AG10803 (cell line): ENCODE data around the gene CFAP119.
A peak's percentile ranks its signal among the peaks of the same experiment; 100 is the strongest.

Experiments used
- DNase-seq: peaks from one replicate; pipeline ENCODE4 v3.0.0; 2010; ENCODE audit warnings: low read depth
- H3K4me3 ChIP-seq: 2 replicates; pipeline ENCODE4 v1.5.1; 2011; ENCODE audit warnings: mild to moderate bottlenecking, low read length, control low read depth
- TF ChIP-seq, protein P1 (sequence below): conservative IDR thresholded peaks from 2 replicates; pipeline ENCODE4 v1.5.1; 2011; ENCODE audit warnings: mild to moderate bottlenecking, low read length, control low read depth, inconsistent platforms

Gene CFAP119

GRCh38 chr16:30736995-30737793 is 24.7 kb downstream of the CFAP119 start:
- H3K4me3 ChIP-seq, result no peak overlapping the region
- TF ChIP-seq, protein P1, sequence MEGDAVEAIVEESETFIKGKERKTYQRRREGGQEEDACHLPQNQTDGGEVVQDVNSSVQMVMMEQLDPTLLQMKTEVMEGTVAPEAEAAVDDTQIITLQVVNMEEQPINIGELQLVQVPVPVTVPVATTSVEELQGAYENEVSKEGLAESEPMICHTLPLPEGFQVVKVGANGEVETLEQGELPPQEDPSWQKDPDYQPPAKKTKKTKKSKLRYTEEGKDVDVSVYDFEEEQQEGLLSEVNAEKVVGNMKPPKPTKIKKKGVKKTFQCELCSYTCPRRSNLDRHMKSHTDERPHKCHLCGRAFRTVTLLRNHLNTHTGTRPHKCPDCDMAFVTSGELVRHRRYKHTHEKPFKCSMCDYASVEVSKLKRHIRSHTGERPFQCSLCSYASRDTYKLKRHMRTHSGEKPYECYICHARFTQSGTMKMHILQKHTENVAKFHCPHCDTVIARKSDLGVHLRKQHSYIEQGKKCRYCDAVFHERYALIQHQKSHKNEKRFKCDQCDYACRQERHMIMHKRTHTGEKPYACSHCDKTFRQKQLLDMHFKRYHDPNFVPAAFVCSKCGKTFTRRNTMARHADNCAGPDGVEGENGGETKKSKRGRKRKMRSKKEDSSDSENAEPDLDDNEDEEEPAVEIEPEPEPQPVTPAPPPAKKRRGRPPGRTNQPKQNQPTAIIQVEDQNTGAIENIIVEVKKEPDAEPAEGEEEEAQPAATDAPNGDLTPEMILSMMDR, result no peak
- no peak for DNase-seq

- H3K4me3 ChIP-seq, result no peak overlapping the region
- TF ChIP-seq, protein P1, result no peak
- no peak for DNase-seq
Measured at GRCh38 chr16:30731411-30731810, 30.5 kb downstream of the CFAP119 start.

- TF ChIP-seq, protein P1, result no peak
- no peak for DNase-seq
- no peak overlapping the region for H3K4me3 ChIP-seq
Measured at GRCh38 chr16:30728899-30729672, 32.8 kb downstream of the CFAP119 start.

DNA sequence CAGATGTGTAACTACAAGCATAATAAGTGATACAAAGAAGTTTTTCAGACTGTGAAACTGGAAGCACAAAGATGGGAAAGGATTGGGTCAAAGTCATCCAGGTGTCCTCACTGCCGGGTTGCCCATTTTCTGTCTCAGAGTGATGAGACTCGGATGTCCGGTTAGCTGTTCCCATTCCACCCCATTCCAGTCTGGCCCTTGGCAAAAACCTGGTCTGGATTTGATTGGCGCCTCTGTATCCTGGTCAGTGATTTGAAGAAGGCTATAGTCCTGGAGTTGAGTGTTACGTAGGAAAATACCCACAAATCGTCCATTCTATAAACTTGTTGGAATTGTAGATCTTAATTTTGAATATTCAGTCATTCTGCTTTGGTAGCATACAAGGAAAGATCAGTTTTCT is 33.5 kb downstream of the CFAP119 start:
- TF ChIP-seq, protein P1, result no peak
- H3K4me3 ChIP-seq, result no peak overlapping the region
- no peak for DNase-seq

GRCh38 chr16:30725418-30725792 is 36.5 kb downstream of the CFAP119 start:
- no peak for DNase-seq
- TF ChIP-seq, protein P1, result no peak
- no peak overlapping the region for H3K4me3 ChIP-seq

DNA sequence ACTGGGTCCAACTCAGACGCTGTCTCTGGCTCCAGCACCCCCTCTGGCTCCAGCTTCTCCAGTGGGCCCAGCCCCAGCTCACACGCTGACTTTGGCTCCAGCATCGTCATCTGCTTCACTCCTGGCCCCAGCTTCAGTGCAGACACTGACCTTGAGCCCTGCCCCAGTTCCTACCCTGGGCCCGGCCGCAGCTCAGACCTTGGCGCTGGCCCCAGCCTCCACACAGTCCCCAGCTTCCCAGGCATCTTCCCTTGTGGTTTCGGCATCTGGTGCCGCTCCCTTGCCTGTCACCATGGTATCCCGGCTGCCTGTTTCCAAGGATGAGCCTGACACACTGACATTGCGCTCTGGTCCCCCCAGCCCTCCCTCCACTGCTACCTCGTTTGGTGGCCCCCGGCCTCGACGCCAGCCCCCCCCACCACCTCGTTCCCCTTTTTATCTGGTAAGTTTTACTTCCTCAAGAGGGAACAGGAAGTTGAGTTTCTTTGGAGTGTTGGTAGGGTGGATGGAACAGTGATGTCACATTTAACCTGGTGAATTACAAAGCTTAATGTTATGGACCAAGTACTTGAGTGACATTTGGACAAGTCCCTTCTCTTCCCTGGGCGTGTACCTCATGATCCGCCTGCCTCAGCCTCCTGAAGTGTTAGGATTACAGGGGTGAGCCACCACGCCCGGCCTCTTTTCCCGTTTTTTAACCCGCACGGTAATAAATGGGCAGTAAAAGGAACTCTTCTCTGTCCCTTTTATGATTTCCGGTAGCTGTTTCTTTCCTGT is 37.0 kb downstream of the CFAP119 start:
- TF ChIP-seq, protein P1, result no peak
- peak; percentile 50 for DNase-seq
- no peak overlapping the region for H3K4me3 ChIP-seq
